ENCODE measurements around the gene SULT1E1.

- TF ChIP-seq, protein P1, sequence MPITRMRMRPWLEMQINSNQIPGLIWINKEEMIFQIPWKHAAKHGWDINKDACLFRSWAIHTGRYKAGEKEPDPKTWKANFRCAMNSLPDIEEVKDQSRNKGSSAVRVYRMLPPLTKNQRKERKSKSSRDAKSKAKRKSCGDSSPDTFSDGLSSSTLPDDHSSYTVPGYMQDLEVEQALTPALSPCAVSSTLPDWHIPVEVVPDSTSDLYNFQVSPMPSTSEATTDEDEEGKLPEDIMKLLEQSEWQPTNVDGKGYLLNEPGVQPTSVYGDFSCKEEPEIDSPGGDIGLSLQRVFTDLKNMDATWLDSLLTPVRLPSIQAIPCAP (CRISPR knock-in tag; IDR thresholded peaks at IDR 0.05) = no peak
- no peak for TF ChIP-seq ZNF138 (CRISPR knock-in tag; conservative IDR thresholded peaks at IDR 0.05)
- TF ChIP-seq, protein P2, sequence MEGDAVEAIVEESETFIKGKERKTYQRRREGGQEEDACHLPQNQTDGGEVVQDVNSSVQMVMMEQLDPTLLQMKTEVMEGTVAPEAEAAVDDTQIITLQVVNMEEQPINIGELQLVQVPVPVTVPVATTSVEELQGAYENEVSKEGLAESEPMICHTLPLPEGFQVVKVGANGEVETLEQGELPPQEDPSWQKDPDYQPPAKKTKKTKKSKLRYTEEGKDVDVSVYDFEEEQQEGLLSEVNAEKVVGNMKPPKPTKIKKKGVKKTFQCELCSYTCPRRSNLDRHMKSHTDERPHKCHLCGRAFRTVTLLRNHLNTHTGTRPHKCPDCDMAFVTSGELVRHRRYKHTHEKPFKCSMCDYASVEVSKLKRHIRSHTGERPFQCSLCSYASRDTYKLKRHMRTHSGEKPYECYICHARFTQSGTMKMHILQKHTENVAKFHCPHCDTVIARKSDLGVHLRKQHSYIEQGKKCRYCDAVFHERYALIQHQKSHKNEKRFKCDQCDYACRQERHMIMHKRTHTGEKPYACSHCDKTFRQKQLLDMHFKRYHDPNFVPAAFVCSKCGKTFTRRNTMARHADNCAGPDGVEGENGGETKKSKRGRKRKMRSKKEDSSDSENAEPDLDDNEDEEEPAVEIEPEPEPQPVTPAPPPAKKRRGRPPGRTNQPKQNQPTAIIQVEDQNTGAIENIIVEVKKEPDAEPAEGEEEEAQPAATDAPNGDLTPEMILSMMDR (IDR thresholded peaks at IDR 0.05) = no peak
- no peak for TF ChIP-seq CBFB (CRISPR knock-in tag; IDR thresholded peaks at IDR 0.05; ENCODE audit: low read depth)
- TF ChIP-seq FOXJ3 (CRISPR knock-in tag; IDR thresholded peaks at IDR 0.05; ENCODE audit: borderline replicate concordance) = no peak
- no peak for TF ChIP-seq ESRRA (CRISPR knock-in tag; IDR thresholded peaks at IDR 0.05; ENCODE audit: borderline replicate concordance)
- TF ChIP-seq, protein P3, sequence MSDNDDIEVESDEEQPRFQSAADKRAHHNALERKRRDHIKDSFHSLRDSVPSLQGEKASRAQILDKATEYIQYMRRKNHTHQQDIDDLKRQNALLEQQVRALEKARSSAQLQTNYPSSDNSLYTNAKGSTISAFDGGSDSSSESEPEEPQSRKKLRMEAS (CRISPR knock-in tag; IDR thresholded peaks at IDR 0.05) = no peak
- TF ChIP-seq SMAD3 (CRISPR knock-in tag; IDR thresholded peaks at IDR 0.05; ENCODE audit: borderline replicate concordance) = no peak
- TF ChIP-seq USF2 (CRISPR knock-in tag; IDR thresholded peaks at IDR 0.05) = no peak
Measured at GRCh38 chr4:69838977-69839376, 21.0 kb downstream of the SULT1E1 start.
